Measurements from ENCODE around the gene PHACTR1.

The PHACTR1 gene

GRCh38 chr6:13013681-13014503, 297.3 kb downstream of the PHACTR1 start:
- no peak overlapping the region for H2AFZ ChIP-seq (ENCODE audit: low read length, unreplicated experiment)
- H3K79me2 ChIP-seq (ENCODE audit: control insufficient read depth, insufficient read depth, low read length, unreplicated experiment) = no peaks in the 10 kb centered on the region
- H3K36me3 ChIP-seq (ENCODE audit: insufficient read depth, low read length) = no peaks in the 10 kb centered on the region
- no peak overlapping the region for H3K27ac ChIP-seq (ENCODE audit: low read depth, low read length)
- no peaks in the 10 kb centered on the region for H3K4me1 ChIP-seq (ENCODE audit: control insufficient read depth, insufficient read depth, low read length, unreplicated experiment)
- peaks cover 38% of the 10 kb centered on the region for H3K27me3 ChIP-seq (ENCODE audit: insufficient read depth, low read length)
- H3K4me3 ChIP-seq (ENCODE audit: low read depth, low read length) = no peak overlapping the region

DNA sequence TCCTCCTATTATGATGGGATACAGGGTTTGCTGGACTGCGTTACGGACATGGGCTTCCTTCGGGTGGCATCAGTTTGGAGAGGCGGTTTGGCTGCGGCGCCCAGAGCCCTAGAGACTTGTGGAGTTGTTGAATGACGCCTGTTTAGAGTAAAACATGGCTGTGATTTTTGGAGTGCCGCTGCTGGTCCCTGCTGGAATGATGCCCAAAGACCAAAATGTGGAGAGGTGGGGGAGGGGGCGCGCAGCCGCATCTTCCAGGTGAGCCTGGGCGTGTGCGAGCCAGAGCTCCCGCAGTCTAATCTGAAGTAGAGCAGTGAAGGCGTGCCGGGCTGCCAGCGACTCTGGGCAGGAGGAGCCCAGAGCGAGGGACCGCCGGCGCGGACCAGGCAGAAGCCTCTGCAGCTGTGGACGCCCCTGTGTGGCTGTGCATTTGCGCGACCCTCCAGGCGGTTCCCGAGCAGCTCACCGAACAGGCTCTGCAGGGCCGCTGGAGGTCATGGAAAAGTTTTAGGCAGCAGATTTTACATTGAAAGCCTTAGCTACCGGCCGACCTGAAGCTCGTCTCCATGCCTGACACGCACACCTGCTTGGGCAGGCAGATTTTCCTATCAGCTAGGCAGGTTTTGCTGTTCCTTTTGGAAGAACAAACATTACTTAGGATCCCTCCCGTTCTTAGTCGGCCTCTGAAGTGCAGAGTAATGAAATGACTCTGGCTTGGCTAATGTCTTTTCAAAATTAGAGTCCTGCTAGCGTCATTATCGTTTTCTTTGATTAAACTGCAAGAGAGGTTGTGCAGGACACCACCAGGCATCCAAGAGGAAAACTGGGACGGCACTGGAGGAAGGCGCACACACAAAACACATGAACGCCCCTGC, 298.2 kb downstream of the PHACTR1 start:
- H3K4me3 ChIP-seq (ENCODE audit: low read depth, low read length) = no peak overlapping the region
- no peak overlapping the region for H3K27ac ChIP-seq (ENCODE audit: low read depth, low read length)
- no peaks in the 10 kb centered on the region for H3K36me3 ChIP-seq (ENCODE audit: insufficient read depth, low read length)
- no peak overlapping the region for H2AFZ ChIP-seq (ENCODE audit: low read length, unreplicated experiment)
- H3K27me3 ChIP-seq (ENCODE audit: insufficient read depth, low read length) = peaks cover 38% of the 10 kb centered on the region
- no peaks in the 10 kb centered on the region for H3K79me2 ChIP-seq (ENCODE audit: control insufficient read depth, insufficient read depth, low read length, unreplicated experiment)
- H3K4me1 ChIP-seq (ENCODE audit: control insufficient read depth, insufficient read depth, low read length, unreplicated experiment) = no peaks in the 10 kb centered on the region

GRCh38 chr6:13015379-13015681, 298.8 kb downstream of the PHACTR1 start:
- H3K4me3 ChIP-seq (ENCODE audit: low read depth, low read length) = no peak overlapping the region
- H3K27me3 ChIP-seq (ENCODE audit: insufficient read depth, low read length) = peaks cover 38% of the 10 kb centered on the region

DNA sequence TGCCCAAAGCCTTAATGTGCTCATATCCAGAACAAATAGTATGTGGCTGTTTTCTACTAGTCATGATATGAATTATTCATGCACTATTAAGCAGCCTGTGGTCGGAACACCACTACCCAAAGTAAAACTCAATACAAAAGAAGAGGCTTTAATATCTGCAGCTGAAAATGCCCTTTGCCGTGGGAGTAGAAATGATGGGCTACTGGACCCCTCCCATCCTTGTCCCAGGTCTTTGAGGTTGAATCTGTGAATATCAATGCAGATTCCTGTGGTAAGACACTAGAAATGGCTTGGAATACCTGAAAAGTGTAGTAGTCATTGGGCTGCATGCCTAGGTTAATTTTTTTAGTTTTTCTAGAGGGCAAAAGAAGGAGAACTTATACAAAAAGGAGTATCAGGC, 308.0 kb downstream of the PHACTR1 start:
- Histone ChIP-seq H3K4me1 (ENCODE audit: control insufficient read depth, insufficient read depth, low read length, unreplicated experiment) (no peaks in the 10 kb centered on the region), H3K4me3 (ENCODE audit: low read depth, low read length) (no peak overlapping the region), H3K27me3 (ENCODE audit: insufficient read depth, low read length) (no peaks in the 10 kb centered on the region), H3K79me2 (ENCODE audit: control insufficient read depth, insufficient read depth, low read length, unreplicated experiment) (no peaks in the 10 kb centered on the region), H2AFZ (ENCODE audit: low read length, unreplicated experiment) (no peak overlapping the region), H3K36me3 (ENCODE audit: insufficient read depth, low read length) (no peaks in the 10 kb centered on the region), H3K27ac (ENCODE audit: low read depth, low read length) (no peak overlapping the region)

More at GRCh38 chr6:13015379-13015681, 298.8 kb downstream of the PHACTR1 start:
- Histone ChIP-seq H3K36me3 (ENCODE audit: insufficient read depth, low read length) (no peaks in the 10 kb centered on the region), H3K27ac (ENCODE audit: low read depth, low read length) (no peak overlapping the region), H3K4me1 (ENCODE audit: control insufficient read depth, insufficient read depth, low read length, unreplicated experiment) (no peaks in the 10 kb centered on the region), H2AFZ (ENCODE audit: low read length, unreplicated experiment) (no peak overlapping the region), H3K79me2 (ENCODE audit: control insufficient read depth, insufficient read depth, low read length, unreplicated experiment) (no peaks in the 10 kb centered on the region)

- no peaks in the 10 kb centered on the region for H3K36me3 ChIP-seq (ENCODE audit: insufficient read depth, low read length)
Observed at GRCh38 chr6:13025893-13026499, 309.4 kb downstream of the PHACTR1 start.

GRCh38 chr6:13026557-13026956, 310.0 kb downstream of the PHACTR1 start:
- Histone ChIP-seq H3K27ac (ENCODE audit: low read depth, low read length) (no peak overlapping the region), H3K4me1 (ENCODE audit: control insufficient read depth, insufficient read depth, low read length, unreplicated experiment) (no peaks in the 10 kb centered on the region), H3K27me3 (ENCODE audit: insufficient read depth, low read length) (no peaks in the 10 kb centered on the region), H3K4me3 (ENCODE audit: low read depth, low read length) (no peak overlapping the region), H2AFZ (ENCODE audit: low read length, unreplicated experiment) (no peak overlapping the region), H3K79me2 (ENCODE audit: control insufficient read depth, insufficient read depth, low read length, unreplicated experiment) (no peaks in the 10 kb centered on the region), H3K36me3 (ENCODE audit: insufficient read depth, low read length) (no peaks in the 10 kb centered on the region)

More at GRCh38 chr6:13025893-13026499, 309.4 kb downstream of the PHACTR1 start:
- Histone ChIP-seq H3K79me2 (ENCODE audit: control insufficient read depth, insufficient read depth, low read length, unreplicated experiment) (no peaks in the 10 kb centered on the region), H2AFZ (ENCODE audit: low read length, unreplicated experiment) (no peak overlapping the region), H3K27ac (ENCODE audit: low read depth, low read length) (no peak overlapping the region), H3K4me3 (ENCODE audit: low read depth, low read length) (no peak overlapping the region), H3K27me3 (ENCODE audit: insufficient read depth, low read length) (no peaks in the 10 kb centered on the region), H3K4me1 (ENCODE audit: control insufficient read depth, insufficient read depth, low read length, unreplicated experiment) (no peaks in the 10 kb centered on the region)

DNA sequence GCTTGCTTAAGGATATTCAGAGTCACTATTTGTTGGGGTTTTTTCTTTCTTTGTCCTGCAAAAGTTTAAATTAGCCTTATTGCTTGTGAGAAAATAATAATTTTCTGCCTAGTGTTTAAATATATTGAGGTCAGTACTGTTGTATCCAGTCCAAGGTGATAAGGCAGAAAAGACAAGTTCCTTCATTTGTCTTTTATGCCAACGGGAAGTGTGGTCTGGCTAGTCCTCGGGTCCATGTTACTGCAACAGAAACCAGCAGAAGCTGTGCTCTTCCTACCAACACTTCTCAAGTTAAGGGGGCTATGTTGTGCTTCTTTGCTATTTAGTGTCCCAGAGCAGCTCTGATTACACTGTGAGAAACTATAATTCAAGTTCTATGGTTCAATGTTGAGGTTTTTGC, 310.6 kb downstream of the PHACTR1 start:
- no peaks in the 10 kb centered on the region for H3K27me3 ChIP-seq (ENCODE audit: insufficient read depth, low read length)
- no peak overlapping the region for H3K27ac ChIP-seq (ENCODE audit: low read depth, low read length)
- H3K4me3 ChIP-seq (ENCODE audit: low read depth, low read length) = no peak overlapping the region
- H2AFZ ChIP-seq (ENCODE audit: low read length, unreplicated experiment) = no peak overlapping the region
- no peaks in the 10 kb centered on the region for H3K36me3 ChIP-seq (ENCODE audit: insufficient read depth, low read length)
- no peaks in the 10 kb centered on the region for H3K4me1 ChIP-seq (ENCODE audit: control insufficient read depth, insufficient read depth, low read length, unreplicated experiment)
- no peaks in the 10 kb centered on the region for H3K79me2 ChIP-seq (ENCODE audit: control insufficient read depth, insufficient read depth, low read length, unreplicated experiment)

DNA sequence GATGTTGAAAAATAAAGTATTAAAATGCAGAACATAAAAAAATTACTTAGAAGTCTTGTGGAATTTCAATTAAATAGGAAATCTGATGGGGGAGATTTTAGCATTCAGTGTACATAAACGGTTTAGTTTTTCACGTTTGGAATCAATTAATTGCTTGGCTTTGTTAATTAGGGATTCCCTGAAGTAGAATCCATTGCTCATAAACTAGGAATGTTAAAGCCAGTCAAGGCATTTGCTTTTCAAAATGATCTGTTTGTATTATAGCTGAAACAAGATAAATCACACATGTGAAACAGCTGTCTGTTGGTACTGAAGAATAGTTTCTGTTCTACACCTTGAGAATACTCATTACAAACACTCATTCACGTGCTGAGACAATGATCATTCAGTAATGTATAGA, 313.8 kb downstream of the PHACTR1 start:
- H3K4me1 ChIP-seq (ENCODE audit: control insufficient read depth, insufficient read depth, low read length, unreplicated experiment) = no peaks in the 10 kb centered on the region
- no peaks in the 10 kb centered on the region for H3K79me2 ChIP-seq (ENCODE audit: control insufficient read depth, insufficient read depth, low read length, unreplicated experiment)
- H3K27me3 ChIP-seq (ENCODE audit: insufficient read depth, low read length) = no peaks in the 10 kb centered on the region
- no peak overlapping the region for H3K27ac ChIP-seq (ENCODE audit: low read depth, low read length)
- no peak overlapping the region for H3K4me3 ChIP-seq (ENCODE audit: low read depth, low read length)
- H2AFZ ChIP-seq (ENCODE audit: low read length, unreplicated experiment) = no peak overlapping the region
- H3K36me3 ChIP-seq (ENCODE audit: insufficient read depth, low read length) = no peaks in the 10 kb centered on the region

GRCh38 chr6:13032566-13032965, 316.0 kb downstream of the PHACTR1 start:
- no peak overlapping the region for H2AFZ ChIP-seq (ENCODE audit: low read length, unreplicated experiment)
- no peaks in the 10 kb centered on the region for H3K79me2 ChIP-seq (ENCODE audit: control insufficient read depth, insufficient read depth, low read length, unreplicated experiment)
- H3K27ac ChIP-seq (ENCODE audit: low read depth, low read length) = no peak overlapping the region
- H3K27me3 ChIP-seq (ENCODE audit: insufficient read depth, low read length) = no peaks in the 10 kb centered on the region
- H3K4me1 ChIP-seq (ENCODE audit: control insufficient read depth, insufficient read depth, low read length, unreplicated experiment) = no peaks in the 10 kb centered on the region
- no peak overlapping the region for H3K4me3 ChIP-seq (ENCODE audit: low read depth, low read length)
- no peaks in the 10 kb centered on the region for H3K36me3 ChIP-seq (ENCODE audit: insufficient read depth, low read length)

DNA sequence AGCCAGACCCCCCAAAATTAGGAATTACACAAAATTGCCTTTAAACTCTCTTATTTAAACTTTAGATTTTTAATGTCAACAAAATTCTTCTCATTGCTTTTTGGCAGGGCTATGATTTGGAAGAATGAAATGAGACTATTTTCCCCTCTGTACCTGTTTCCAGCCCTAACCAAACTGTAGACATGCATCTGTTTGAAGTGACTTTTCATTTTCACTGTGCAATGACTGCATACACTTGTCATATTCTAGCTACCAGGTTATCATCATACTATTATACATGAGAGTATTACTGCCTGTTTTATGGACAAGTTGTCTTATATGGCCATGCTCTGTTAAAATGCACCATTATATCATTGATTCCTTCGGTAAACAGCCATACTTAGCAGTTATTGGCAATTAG, 316.6 kb downstream of the PHACTR1 start:
- H3K27me3 ChIP-seq (ENCODE audit: insufficient read depth, low read length) = no peaks in the 10 kb centered on the region
- H3K27ac ChIP-seq (ENCODE audit: low read depth, low read length) = no peak overlapping the region

More for the DNA sequence above, 316.6 kb downstream of the PHACTR1 start:
- H3K36me3 ChIP-seq (ENCODE audit: insufficient read depth, low read length) = no peaks in the 10 kb centered on the region
- no peaks in the 10 kb centered on the region for H3K4me1 ChIP-seq (ENCODE audit: control insufficient read depth, insufficient read depth, low read length, unreplicated experiment)
- no peaks in the 10 kb centered on the region for H3K79me2 ChIP-seq (ENCODE audit: control insufficient read depth, insufficient read depth, low read length, unreplicated experiment)
- no peak overlapping the region for H2AFZ ChIP-seq (ENCODE audit: low read length, unreplicated experiment)
- no peak overlapping the region for H3K4me3 ChIP-seq (ENCODE audit: low read depth, low read length)

Measured in ACC112 (cell line).